Measurements from ENCODE around the gene PNKP. TPM values are rescaled to one million over a fixed set of nuclear protein-coding genes. Genes with fewer than 3 reads are reported as not detected.

Gene PNKP
- total and polyA plus RNA-seq, 9 of the 15 experiments (the other 6 are each of a cell fraction or from before 2014, with no cell fraction given), result 2.8 to 85.4 (median 25.3) TPM

GRCh38 chr19:49847731-49848696 lies 19.4 kb downstream of the PNKP start (continued):
- TF ChIP-seq ZNF592 (IDR thresholded peaks at IDR 0.05), result peak; percentile 86
- TF ChIP-seq SFPQ (IDR thresholded peaks at IDR 0.05; ENCODE audit: low read depth, low read length), result no peak
- TF ChIP-seq FOSL1 (tag; conservative IDR thresholded peaks at IDR 0.05), result peak; percentile 94
- no peak for TF ChIP-seq ZSCAN29 (IDR thresholded peaks at IDR 0.05)
- TF ChIP-seq DIDO1 (tag; IDR thresholded peaks at IDR 0.05; ENCODE audit: low read depth), result no peak
- TF ChIP-seq GABPB2 (CRISPR knock-in tag; conservative IDR thresholded peaks at IDR 0.05), result no peak
- TF ChIP-seq ZNF23 (CRISPR knock-in tag; IDR thresholded peaks at IDR 0.05), result no peak
- TF ChIP-seq PHF20 (IDR thresholded peaks at IDR 0.05; ENCODE audit: partially characterized antibody), result no peak
- peak; percentile 84 for TF ChIP-seq ATF7 (IDR thresholded peaks at IDR 0.05)
- TF ChIP-seq WHSC1 (IDR thresholded peaks at IDR 0.05; ENCODE audit: low read length), result no peak
- TF ChIP-seq KDM5B (IDR thresholded peaks at IDR 0.05; ENCODE audit: insufficient replicate concordance, low read depth, low read length), result no peak
- no peak for TF ChIP-seq IRF9 (tag; IDR thresholded peaks at IDR 0.05)
- TF ChIP-seq HNRNPL (IDR thresholded peaks at IDR 0.05; ENCODE audit: low read depth, low read length), result no peak
- no peak for TF ChIP-seq KAT8 (IDR thresholded peaks at IDR 0.05; ENCODE audit: low read depth)
- TF ChIP-seq E2F6 (IDR thresholded peaks at IDR 0.05; ENCODE audit: borderline replicate concordance in 1 of 2, extremely low read depth in 1 of 2, insufficient read depth in 1 of 2, insufficient read length in 1 of 2, low read depth in 1 of 2, low read length in 1 of 2, poor library complexity in 1 of 2, severe bottlenecking in 1 of 2), result peak; percentile 70 to 82
- TF ChIP-seq EHMT2 (IDR thresholded peaks at IDR 0.05), result no peak
- TF ChIP-seq PREB (CRISPR knock-in tag; IDR thresholded peaks at IDR 0.05), result no peak
